Activated naive CD4-positive, alpha-beta T cell treated with anti-CD3 and anti-CD28 coated beads, Interleukin-2, amount 50 U/mL, for 24 hours (primary cell): ENCODE results near the gene CNTN4.

ENCODE experiments used
- H3K27ac Mint-ChIP-seq: one replicate; pipeline ENCODE4 v1.8.0; 2021; ENCODE audit warnings: mild to moderate bottlenecking, mixed read lengths
- H3K27me3 Mint-ChIP-seq: one replicate; pipeline ENCODE4 v1.8.0; 2021; ENCODE audit warnings: mixed read lengths
- H3K36me3 Mint-ChIP-seq: one replicate; pipeline ENCODE4 v1.8.0; 2021; ENCODE audit warnings: mixed read lengths
- H3K4me1 Mint-ChIP-seq: one replicate; pipeline ENCODE4 v1.8.0; 2021; ENCODE audit warnings: mixed read lengths
- H3K4me3 Mint-ChIP-seq: one replicate; pipeline ENCODE4 v1.8.0; 2021; ENCODE audit warnings: mild to moderate bottlenecking, mixed read lengths
- H3K9me3 Mint-ChIP-seq: one replicate; pipeline ENCODE4 v1.8.0; 2021; ENCODE audit warnings: mixed read lengths

CNTN4 gene

DNA sequence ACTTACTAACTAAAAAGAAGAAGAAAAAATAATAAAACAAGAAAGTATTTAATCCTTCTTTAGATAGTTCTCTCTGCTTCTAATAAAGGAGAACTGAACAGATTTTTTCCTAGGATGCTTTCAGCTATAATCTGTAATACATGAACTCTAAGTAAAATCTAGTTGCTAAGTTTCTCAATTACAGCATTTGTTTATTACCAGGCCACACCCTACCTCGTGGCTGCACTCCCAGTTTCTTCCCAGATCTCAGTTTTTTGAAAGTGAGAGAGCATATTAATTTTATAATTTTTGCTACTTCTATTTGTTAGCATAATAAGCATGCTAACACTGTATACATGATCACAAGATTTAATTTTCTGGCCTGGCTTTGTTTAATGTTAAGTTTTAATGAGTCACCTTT is 753.2 kb downstream of the CNTN4 start:
- Mint-ChIP-seq H3K9me3 (no peaks in the 10 kb centered on the region), H3K27me3 (no peaks in the 10 kb centered on the region), H3K36me3 (no peaks in the 10 kb centered on the region), H3K4me3 (no peak overlapping the region), H3K27ac (no peak overlapping the region), H3K4me1 (no peaks in the 10 kb centered on the region)

DNA sequence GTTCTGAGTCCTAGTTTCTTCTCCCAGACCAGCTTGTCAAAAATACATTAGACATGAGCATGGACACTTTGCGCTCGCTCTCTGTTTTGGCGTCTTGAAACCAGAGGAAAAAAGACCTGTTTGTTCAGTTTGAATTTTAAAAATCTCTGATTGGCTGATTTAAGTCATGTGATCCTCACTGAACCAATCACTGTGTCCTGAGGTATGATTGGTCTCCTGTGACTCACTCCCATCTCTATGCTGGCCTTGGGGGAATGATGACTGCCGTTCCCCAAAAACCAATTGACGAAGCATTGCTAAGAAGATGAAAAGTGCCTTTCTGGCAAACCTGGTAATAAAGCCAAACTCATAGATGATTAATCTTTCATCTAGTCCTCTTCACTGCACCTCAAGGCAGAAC is 755.0 kb downstream of the CNTN4 start:
- Mint-ChIP-seq H3K27me3 (no peaks in the 10 kb centered on the region), H3K4me1 (no peaks in the 10 kb centered on the region), H3K27ac (no peak overlapping the region), H3K9me3 (no peaks in the 10 kb centered on the region), H3K4me3 (no peak overlapping the region), H3K36me3 (no peaks in the 10 kb centered on the region)

DNA sequence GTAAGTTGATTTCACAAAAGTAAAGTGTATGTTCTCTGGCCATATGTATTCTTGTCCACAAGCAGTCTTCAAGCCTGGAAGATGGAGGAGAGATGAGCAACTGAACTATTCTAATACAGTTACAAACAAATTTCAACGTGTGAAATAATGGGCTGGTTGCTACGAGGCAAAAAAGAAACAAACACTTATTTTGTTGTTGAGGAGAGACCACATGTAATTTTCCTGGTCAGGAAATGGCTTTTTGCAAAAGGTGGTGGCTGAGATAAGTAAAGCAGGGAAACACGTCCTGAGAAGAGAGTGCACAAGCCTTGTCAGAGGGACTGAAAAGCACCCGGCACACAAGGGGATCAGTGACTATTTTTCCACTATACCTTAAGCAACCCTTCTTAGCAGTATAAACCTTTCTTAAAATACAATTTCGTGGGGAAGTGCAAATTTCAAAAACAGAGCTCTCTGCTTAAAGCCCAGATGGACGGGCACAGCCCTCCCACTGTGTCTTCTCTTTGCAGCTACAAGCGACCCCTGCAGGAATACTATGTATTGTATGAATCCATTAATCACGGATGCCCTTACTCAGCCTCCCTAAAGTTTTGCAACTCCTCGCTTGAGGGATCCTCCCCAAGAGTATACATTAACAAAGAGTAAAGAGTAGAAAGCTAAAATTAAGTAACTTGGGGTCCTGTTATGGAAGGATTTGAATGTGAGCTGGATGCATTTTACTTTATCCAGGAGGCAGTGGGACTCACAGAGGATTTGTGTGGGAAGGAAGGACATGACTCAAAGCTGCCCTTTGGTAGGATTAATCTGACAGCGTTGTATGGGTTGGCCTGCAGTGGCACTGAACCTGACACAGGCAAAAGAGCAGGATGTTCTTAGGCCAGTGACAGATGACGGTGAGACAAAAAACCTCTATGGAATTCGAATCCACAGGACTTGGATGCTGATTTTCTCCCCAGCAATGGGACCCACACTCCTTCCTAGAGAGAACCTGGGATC is 757.8 kb downstream of the CNTN4 start:
- no peaks in the 10 kb centered on the region for H3K9me3 Mint-ChIP-seq
- H3K27ac Mint-ChIP-seq = no peak overlapping the region
- H3K4me1 Mint-ChIP-seq = no peaks in the 10 kb centered on the region
- H3K4me3 Mint-ChIP-seq = no peak overlapping the region
- H3K36me3 Mint-ChIP-seq = no peaks in the 10 kb centered on the region
- H3K27me3 Mint-ChIP-seq = peaks cover 2% of the 10 kb centered on the region

DNA sequence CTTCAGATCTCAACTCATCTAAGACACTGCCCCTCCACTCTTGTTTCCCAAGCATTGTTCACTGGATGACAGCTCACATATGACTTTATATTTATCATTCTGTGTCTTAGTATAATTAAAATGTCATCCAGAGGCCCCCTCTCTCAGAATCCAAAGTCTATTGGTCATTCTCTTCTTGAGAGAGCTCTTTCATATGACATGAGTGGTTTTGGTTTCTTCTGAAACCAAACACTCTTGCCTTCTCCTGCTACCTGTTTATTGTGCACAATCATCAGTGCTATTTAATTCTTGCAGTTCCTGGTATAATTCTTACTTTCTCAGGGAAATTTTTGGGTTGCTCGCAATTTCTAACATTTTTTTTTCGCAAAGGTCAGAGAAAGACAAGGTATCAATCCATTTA is 762.0 kb downstream of the CNTN4 start:
- H3K9me3 Mint-ChIP-seq = no peaks in the 10 kb centered on the region

DNA sequence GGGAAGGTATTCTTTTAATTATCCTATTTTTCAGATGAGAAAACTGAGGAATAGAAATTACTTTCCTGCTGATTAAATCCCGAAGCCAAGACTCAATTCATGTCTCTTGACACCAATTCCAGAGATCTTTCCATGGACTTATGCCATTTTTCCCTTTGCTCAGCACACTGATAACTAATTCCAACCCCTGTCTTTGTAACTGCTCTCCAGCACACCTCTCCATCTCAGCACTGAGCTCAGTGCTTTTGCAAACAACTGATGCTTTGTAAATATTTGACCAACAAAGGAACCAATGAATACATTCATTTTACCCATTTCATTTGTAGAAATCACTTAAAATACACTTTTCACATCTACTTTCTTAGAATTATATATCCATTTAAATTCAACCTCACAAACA is 762.5 kb downstream of the CNTN4 start:
- no peak overlapping the region for H3K27ac Mint-ChIP-seq
- H3K4me1 Mint-ChIP-seq = no peaks in the 10 kb centered on the region
- no peak overlapping the region for H3K4me3 Mint-ChIP-seq
- H3K9me3 Mint-ChIP-seq = no peaks in the 10 kb centered on the region
- peaks cover 2% of the 10 kb centered on the region for H3K27me3 Mint-ChIP-seq
- H3K36me3 Mint-ChIP-seq = no peaks in the 10 kb centered on the region

More for the DNA sequence above, 762.0 kb downstream of the CNTN4 start:
- Mint-ChIP-seq H3K4me3 (no peak overlapping the region), H3K36me3 (no peaks in the 10 kb centered on the region), H3K4me1 (no peaks in the 10 kb centered on the region), H3K27ac (no peak overlapping the region), H3K27me3 (peaks cover 2% of the 10 kb centered on the region)

DNA sequence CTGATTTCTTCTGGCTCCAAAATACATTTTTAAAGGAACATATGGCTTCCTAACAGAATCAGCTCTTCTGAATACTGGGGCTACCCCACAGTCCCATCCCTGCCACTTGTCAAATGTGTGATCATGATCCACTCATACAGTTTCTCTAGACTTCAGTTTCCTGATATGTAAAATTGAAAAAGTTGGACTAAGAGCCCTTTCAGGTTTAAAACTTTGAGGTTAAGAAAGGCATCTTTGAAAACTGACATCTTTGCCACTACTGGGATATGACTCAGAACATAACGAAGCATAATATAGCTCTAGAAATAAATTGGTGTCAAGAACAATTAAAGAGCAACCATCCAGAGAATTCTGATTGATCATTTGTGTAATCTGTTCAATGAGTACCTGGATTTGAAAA is 763.3 kb downstream of the CNTN4 start:
- H3K36me3 Mint-ChIP-seq = no peaks in the 10 kb centered on the region
- no peak overlapping the region for H3K27ac Mint-ChIP-seq
- H3K9me3 Mint-ChIP-seq = no peaks in the 10 kb centered on the region
- H3K4me1 Mint-ChIP-seq = no peaks in the 10 kb centered on the region
- peaks cover 2% of the 10 kb centered on the region for H3K27me3 Mint-ChIP-seq
- H3K4me3 Mint-ChIP-seq = no peak overlapping the region

DNA sequence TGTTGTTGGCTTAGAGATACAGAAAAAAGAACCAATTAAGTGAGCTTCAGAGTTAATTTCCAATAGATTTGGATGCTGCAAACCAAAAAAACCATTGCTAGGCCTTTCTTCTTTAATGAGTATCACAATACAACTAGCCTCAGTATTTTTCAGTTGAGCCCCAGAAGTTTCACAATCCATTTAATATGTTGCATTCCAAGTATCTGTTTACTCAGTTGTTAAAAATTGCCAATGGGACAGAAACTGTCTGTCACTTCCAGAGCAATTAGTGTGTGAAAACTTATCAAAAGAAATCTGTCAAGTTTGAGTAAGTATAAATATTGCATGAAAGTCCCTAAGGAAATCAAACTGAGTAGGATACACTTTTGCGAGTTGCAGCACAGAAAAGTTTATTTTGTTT is 763.7 kb downstream of the CNTN4 start:
- Mint-ChIP-seq H3K27ac (no peak overlapping the region), H3K4me3 (no peak overlapping the region), H3K36me3 (no peaks in the 10 kb centered on the region), H3K4me1 (no peaks in the 10 kb centered on the region), H3K27me3 (peaks cover 2% of the 10 kb centered on the region), H3K9me3 (no peaks in the 10 kb centered on the region)

DNA sequence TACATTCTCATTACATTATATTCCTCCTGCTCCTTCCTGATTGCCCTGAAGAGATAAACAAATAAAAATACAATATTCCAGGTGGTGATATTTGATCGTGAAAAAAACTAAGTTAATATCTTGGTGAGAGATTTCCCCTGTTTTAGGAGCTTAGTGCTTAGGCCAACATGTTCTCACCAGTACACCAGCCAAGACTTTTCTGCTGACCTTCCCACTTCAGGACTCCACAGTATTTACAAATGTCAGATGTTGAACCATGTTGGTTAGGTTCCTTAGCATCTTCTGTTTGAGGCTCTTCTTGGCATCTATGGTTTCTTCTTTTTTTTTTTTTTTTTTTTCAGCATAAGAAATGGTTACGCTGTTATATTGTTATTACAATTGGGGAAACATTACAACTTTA is 764.5 kb downstream of the CNTN4 start:
- Mint-ChIP-seq H3K36me3 (no peaks in the 10 kb centered on the region), H3K27ac (no peak overlapping the region), H3K27me3 (peaks cover 3% of the 10 kb centered on the region), H3K4me3 (no peak overlapping the region), H3K4me1 (no peaks in the 10 kb centered on the region), H3K9me3 (no peaks in the 10 kb centered on the region)

DNA sequence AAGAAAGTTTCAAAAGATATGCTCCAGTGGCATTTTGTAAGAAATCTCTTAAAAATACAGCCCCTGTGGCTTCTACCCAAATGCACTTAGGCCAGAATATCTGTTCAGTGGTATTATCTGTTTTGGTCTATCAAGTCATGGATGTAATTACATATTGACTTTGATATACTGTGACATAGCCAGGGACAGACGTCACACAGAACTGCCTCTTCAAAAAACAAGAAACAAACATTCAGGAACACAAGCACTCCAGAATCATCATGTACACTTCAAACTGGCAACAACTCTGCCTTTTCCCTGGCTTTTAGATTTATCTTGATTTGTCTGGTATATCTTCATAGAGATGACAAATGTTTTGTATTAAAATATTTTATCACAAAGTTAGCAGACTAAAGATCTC is 771.2 kb downstream of the CNTN4 start:
- Mint-ChIP-seq H3K9me3 (no peaks in the 10 kb centered on the region), H3K27me3 (peaks cover 4% of the 10 kb centered on the region), H3K36me3 (no peaks in the 10 kb centered on the region), H3K4me3 (no peak overlapping the region), H3K4me1 (no peaks in the 10 kb centered on the region), H3K27ac (no peak overlapping the region)

DNA sequence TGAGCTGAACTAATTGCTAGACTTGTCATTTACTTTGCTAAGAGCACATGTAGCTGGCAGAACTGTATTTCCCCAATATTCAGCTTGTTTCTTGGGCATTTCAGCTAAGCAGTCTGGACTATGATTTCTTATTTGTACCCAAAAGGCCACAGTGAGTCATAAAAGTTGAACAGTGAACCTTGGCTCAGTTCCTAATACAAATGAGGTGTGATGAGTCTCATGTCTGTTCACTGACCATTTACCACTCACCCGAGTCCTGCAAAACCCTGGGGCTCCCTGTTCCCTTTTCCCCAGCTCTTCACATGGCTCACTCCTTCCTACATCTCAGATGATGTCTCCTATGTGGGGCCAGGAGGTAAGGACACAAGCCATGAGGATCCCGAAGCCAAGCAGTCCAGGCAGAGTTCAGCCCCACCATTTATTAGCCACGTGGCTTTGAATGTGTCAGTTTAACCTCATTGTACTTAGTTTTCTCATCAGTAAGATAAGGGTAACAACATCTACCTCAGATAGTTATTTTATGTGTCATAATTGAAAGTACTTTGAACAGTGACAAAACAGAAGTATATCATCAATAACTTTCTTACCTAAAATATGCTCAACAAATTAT is 772.2 kb downstream of the CNTN4 start:
- Mint-ChIP-seq H3K4me3 (no peak overlapping the region), H3K27ac (no peak overlapping the region), H3K27me3 (peaks cover 4% of the 10 kb centered on the region), H3K9me3 (no peaks in the 10 kb centered on the region), H3K36me3 (no peaks in the 10 kb centered on the region), H3K4me1 (no peaks in the 10 kb centered on the region)

DNA sequence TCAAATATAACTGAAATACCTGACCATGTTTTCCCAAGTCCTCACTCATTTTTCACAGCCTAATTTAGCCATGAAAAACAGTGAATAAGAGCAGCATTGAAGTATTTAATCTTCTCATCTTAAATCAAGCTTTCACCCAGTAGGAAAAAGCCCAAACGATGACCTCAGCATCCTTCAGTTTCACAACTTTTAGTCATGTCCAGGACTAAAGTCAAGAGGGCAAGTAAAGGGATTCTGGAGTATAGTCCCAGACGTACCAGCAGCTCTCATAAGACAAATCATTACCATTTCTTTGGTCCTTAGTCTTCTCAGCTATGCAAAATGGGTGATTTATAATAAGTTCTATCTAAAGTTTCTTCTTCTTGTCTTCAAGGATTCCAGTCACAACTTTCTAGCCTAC is 774.2 kb downstream of the CNTN4 start:
- Mint-ChIP-seq H3K36me3 (no peaks in the 10 kb centered on the region), H3K9me3 (no peaks in the 10 kb centered on the region), H3K27me3 (peaks cover 3% of the 10 kb centered on the region), H3K27ac (no peak overlapping the region), H3K4me1 (no peaks in the 10 kb centered on the region), H3K4me3 (no peak overlapping the region)

DNA sequence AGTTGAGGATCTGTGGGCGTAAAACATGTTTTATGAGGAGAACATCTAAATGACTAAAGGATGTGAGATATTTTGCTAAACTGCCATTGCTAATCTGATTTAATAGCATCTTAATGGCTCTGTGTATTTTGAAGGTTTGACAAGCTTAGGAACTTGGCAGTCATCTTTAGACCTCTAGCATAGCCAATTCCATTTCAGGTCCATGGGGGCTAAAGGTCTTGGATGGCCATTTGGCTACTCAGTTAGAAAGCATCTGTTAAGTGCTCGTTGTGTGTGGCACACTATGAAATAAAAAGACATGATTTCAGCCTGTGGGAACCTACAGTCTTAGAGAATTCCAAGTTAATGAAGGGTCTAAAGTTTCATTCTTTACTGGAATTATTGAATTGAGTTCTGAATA is 775.3 kb downstream of the CNTN4 start:
- Mint-ChIP-seq H3K27ac (no peak overlapping the region), H3K27me3 (peaks cover 3% of the 10 kb centered on the region), H3K36me3 (no peaks in the 10 kb centered on the region), H3K4me1 (no peaks in the 10 kb centered on the region), H3K4me3 (no peak overlapping the region), H3K9me3 (no peaks in the 10 kb centered on the region)

DNA sequence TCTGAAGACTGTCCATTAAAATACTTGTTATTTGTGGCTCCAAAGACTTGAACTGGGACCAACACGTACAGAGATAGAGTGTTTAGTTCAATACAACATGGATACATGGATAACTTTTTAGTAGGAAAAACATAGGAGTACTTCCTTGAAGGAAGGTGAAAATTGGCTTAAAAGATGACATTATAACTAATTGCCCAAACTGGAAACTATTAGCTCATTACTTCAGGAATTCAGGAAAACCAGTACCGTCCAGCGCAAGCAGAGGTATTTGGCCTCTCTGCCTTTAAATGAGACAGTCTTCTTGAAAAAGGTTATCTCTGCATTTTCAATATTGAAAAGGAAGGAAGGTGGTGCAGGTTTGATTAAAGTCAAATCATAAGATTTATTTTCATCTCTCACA is 777.0 kb downstream of the CNTN4 start:
- peaks cover 3% of the 10 kb centered on the region for H3K27me3 Mint-ChIP-seq
- H3K4me1 Mint-ChIP-seq = no peaks in the 10 kb centered on the region
- no peak overlapping the region for H3K4me3 Mint-ChIP-seq
- no peaks in the 10 kb centered on the region for H3K36me3 Mint-ChIP-seq
- H3K9me3 Mint-ChIP-seq = no peaks in the 10 kb centered on the region
- H3K27ac Mint-ChIP-seq = no peak overlapping the region

DNA sequence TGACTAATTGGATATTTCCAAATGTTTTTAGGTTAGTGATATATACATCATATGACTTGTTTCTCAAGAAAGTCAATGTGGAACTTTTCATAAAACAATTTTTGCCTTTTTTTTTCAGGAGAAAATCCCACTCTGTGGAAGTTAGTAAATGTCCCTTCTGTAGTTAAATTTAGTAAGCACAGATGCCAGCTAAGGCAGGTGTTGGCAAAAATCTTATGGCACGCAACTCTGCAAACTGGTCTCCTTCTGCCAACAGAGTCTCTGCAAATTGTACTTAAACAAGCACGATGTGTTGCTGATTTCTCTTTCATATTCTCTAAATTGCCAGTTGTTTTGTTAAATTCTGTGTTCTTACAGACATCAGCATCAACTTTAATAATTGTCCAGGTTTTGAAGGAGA is 777.7 kb downstream of the CNTN4 start:
- Mint-ChIP-seq H3K4me3 (no peak overlapping the region), H3K27me3 (peaks cover 3% of the 10 kb centered on the region), H3K4me1 (no peaks in the 10 kb centered on the region), H3K27ac (no peak overlapping the region), H3K9me3 (no peaks in the 10 kb centered on the region), H3K36me3 (no peaks in the 10 kb centered on the region)

DNA sequence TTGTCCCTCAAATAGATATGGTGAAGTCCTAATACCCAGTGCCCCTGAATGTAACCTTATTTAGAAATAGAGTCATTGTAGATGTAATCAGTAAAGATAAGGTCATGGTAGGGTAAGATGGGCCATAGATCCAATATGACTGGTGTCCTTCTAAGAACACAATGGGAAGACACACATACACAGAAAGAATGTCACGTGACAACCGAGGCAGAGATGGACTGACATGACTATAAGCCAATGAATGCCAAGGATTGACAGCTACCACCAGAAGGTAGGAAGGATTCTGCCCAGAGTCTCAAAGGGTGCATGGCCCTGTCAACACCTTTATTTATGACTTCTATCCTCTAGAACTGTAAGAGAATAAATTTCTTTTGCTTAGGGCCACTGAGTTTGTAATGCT is 780.4 kb downstream of the CNTN4 start:
- H3K4me3 Mint-ChIP-seq = no peak overlapping the region
- H3K27ac Mint-ChIP-seq = no peak overlapping the region
- H3K36me3 Mint-ChIP-seq = no peaks in the 10 kb centered on the region
- H3K9me3 Mint-ChIP-seq = no peaks in the 10 kb centered on the region
- no peaks in the 10 kb centered on the region for H3K4me1 Mint-ChIP-seq
- H3K27me3 Mint-ChIP-seq = no peaks in the 10 kb centered on the region

DNA sequence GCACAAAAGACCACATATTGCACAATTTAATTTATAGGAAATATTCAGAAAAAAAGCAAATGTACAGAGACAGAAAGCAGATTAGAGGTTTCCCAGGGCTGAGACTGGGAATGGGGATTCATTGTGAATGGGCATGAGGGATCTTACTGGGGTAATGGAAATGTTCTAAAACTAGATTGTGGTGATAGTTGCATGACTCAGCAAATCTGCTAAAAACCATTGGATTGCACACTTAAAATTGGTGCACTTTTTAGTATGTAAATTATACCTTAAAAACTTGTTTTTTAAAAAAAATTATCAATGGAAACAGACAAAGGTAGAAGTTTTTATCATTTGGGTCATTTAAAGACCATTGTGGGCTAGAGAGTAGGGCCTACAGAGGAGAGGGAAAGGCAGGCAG is 780.9 kb downstream of the CNTN4 start:
- Mint-ChIP-seq H3K36me3 (no peaks in the 10 kb centered on the region), H3K27me3 (no peaks in the 10 kb centered on the region), H3K4me3 (no peak overlapping the region), H3K27ac (no peak overlapping the region), H3K9me3 (no peaks in the 10 kb centered on the region), H3K4me1 (no peaks in the 10 kb centered on the region)
